ENCODE measurements around the gene GALNT13.

Gene GALNT13

GRCh38 chr2:153986488-153987229 is 114.9 kb downstream of the GALNT13 start:
- no peaks in the 10 kb centered on the region for H3K4me1 Mint-ChIP-seq (ENCODE audit: low read depth)
- no peak overlapping the region for H3K27ac Mint-ChIP-seq
- H3K36me3 Mint-ChIP-seq (ENCODE audit: low read depth), result no peaks in the 10 kb centered on the region
- H3K4me3 Mint-ChIP-seq, result no peak overlapping the region
- H3K27me3 Mint-ChIP-seq, result no peaks in the 10 kb centered on the region
- no peak for DNase-seq
- H3K9me3 Mint-ChIP-seq, result peaks cover 5% of the 10 kb centered on the region

DNA sequence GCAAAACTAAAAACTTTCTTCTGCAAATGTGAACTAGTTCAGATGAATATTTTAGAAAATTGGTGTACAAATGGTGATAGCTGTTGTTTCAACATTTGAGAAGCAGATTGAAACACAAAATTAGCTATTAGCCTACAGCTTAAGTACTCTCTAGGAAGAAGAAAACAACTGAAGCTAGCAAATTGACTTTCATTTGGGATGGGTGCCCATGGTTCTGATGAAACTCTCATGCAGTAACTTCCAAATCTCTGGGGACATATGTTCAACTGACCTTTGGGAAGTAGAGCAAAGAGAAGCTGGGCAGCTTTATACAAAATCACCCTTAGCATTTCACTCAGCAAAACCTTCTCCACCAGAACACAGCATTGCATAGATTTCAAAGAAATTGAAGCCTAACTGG is 119.0 kb downstream of the GALNT13 start:
- no peaks in the 10 kb centered on the region for H3K4me1 Mint-ChIP-seq (ENCODE audit: low read depth)
- no peak for DNase-seq

GRCh38 chr2:154013514-154013913 is 141.8 kb downstream of the GALNT13 start:
- H3K36me3 Mint-ChIP-seq (ENCODE audit: low read depth), result no peaks in the 10 kb centered on the region
- H3K27ac Mint-ChIP-seq, result no peak overlapping the region
- H3K27me3 Mint-ChIP-seq, result no peaks in the 10 kb centered on the region
- peaks cover 29% of the 10 kb centered on the region for H3K9me3 Mint-ChIP-seq
- DNase-seq, result no peak
- H3K4me3 Mint-ChIP-seq, result no peak overlapping the region
- H3K4me1 Mint-ChIP-seq (ENCODE audit: low read depth), result no peaks in the 10 kb centered on the region

More for the DNA sequence above, 119.0 kb downstream of the GALNT13 start:
- peaks cover 7% of the 10 kb centered on the region for H3K9me3 Mint-ChIP-seq
- H3K27me3 Mint-ChIP-seq, result no peaks in the 10 kb centered on the region
- no peak overlapping the region for H3K27ac Mint-ChIP-seq
- H3K36me3 Mint-ChIP-seq (ENCODE audit: low read depth), result no peaks in the 10 kb centered on the region
- H3K4me3 Mint-ChIP-seq, result no peak overlapping the region

DNA sequence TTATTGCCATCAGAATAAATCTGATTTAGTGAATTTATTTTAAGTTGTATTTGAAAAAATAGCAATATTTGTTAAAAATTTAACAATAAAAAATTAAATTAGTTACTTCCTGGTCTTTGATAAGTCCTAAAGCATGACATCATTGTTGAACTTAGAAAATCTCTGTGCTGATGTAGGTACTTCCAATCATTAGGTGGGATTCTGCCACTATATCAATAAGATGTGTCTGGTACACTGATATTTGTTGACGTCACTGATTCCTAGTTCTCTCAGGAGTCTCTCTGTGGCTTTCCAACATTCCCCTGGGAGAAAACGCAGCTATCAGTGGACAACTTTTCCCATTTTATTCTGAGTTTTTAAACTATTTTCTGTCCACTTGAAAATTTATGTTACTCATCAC is 143.5 kb downstream of the GALNT13 start:
- Mint-ChIP-seq H3K9me3 (peaks cover 23% of the 10 kb centered on the region), H3K4me1 (ENCODE audit: low read depth) (no peaks in the 10 kb centered on the region), H3K27me3 (no peaks in the 10 kb centered on the region), H3K4me3 (no peak overlapping the region), H3K27ac (no peak overlapping the region), H3K36me3 (ENCODE audit: low read depth) (no peaks in the 10 kb centered on the region)
- DNase-seq, result no peak

DNA sequence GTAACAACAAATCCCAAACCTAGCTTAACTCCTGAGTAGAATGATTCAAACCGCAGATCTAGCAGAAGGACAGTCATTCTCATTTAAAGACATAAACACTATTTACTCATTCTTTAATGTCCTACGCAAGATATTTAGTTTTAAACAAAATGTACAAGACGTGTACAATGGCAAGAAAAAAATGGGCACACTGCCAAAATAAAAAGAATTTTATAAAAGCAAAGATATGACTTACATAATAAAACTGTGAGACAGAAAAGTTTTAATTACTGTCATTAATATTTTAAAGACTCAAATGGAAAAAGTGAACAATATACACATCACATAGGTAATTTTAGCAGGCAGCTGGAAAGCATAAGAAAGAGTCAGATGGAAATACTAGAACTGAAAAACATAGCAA is 157.8 kb downstream of the GALNT13 start:
- H3K27me3 Mint-ChIP-seq, result no peaks in the 10 kb centered on the region
- no peak overlapping the region for H3K4me3 Mint-ChIP-seq
- H3K36me3 Mint-ChIP-seq (ENCODE audit: low read depth), result no peaks in the 10 kb centered on the region
- no peaks in the 10 kb centered on the region for H3K4me1 Mint-ChIP-seq (ENCODE audit: low read depth)
- H3K27ac Mint-ChIP-seq, result no peak overlapping the region
- peaks cover 19% of the 10 kb centered on the region for H3K9me3 Mint-ChIP-seq
- DNase-seq, result no peak

DNA sequence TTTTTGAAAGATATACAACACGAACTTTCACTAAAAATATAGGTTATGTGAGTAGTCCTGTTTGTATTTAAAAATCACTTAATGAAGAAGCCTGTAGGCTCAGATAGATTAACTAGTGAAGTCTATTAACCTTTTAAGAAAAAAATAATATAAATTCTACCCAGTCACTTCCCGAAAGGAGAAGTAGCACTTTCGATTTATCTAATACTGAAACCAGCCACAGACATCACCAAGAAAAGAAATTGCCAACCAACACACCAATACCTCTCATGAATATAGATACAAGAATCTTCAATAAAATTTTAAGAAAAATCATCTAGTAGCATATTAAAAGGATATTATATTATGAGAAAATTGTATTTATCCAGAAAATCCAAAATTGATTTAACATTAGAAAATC is 160.5 kb downstream of the GALNT13 start:
- DNase-seq, result no peak
- H3K36me3 Mint-ChIP-seq (ENCODE audit: low read depth), result no peaks in the 10 kb centered on the region
- no peaks in the 10 kb centered on the region for H3K27me3 Mint-ChIP-seq
- H3K4me1 Mint-ChIP-seq (ENCODE audit: low read depth), result no peaks in the 10 kb centered on the region
- H3K9me3 Mint-ChIP-seq, result peaks cover 14% of the 10 kb centered on the region
- no peak overlapping the region for H3K4me3 Mint-ChIP-seq
- no peak overlapping the region for H3K27ac Mint-ChIP-seq

DNA sequence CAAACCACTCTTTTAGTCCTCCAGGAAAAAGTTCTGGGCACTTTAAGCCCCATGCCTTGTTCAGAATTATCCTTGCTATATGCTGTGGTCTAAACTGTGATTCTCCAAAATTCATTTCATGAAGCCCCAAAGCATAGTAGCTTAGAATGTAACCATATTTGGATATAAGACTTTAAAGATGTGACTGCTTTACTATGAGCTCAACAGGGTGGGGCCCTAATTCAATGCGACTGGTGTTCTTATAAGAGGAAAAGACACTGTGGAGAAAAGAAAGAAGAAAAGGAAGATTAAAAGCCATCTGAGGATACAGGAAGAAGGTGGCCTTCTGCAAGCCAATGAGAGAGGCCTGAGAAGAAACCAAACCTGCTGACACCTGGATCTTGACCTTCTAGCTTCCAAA is 174.8 kb downstream of the GALNT13 start:
- Mint-ChIP-seq H3K27ac (no peak overlapping the region), H3K9me3 (peaks cover 2% of the 10 kb centered on the region), H3K36me3 (ENCODE audit: low read depth) (no peaks in the 10 kb centered on the region)

DNA sequence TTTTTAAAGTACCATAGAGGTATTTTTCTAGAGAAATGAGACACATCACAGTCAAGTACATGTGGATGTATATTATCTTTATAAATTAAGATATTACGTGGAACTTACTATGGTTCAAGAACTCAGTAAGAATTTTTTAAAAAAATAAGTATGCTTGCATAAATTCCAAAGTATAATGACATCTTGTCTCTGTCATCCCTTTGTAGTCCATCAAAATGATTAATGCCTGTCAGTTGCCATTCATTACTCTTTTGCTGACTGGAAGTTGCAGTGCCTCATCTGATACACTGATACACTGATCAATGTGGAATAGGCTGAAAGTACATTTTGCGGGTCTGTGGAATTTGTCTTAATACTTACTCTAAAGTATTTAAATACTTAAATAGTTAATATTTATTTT is 177.2 kb downstream of the GALNT13 start:
- no peaks in the 10 kb centered on the region for H3K27me3 Mint-ChIP-seq
- no peaks in the 10 kb centered on the region for H3K4me1 Mint-ChIP-seq (ENCODE audit: low read depth)
- H3K36me3 Mint-ChIP-seq (ENCODE audit: low read depth), result no peaks in the 10 kb centered on the region
- H3K27ac Mint-ChIP-seq, result no peak overlapping the region
- H3K4me3 Mint-ChIP-seq, result no peak overlapping the region
- no peak for DNase-seq
- peaks cover 5% of the 10 kb centered on the region for H3K9me3 Mint-ChIP-seq

More for the DNA sequence above, 174.8 kb downstream of the GALNT13 start:
- no peaks in the 10 kb centered on the region for H3K4me1 Mint-ChIP-seq (ENCODE audit: low read depth)
- no peak for DNase-seq
- H3K4me3 Mint-ChIP-seq, result no peak overlapping the region
- H3K27me3 Mint-ChIP-seq, result no peaks in the 10 kb centered on the region

DNA sequence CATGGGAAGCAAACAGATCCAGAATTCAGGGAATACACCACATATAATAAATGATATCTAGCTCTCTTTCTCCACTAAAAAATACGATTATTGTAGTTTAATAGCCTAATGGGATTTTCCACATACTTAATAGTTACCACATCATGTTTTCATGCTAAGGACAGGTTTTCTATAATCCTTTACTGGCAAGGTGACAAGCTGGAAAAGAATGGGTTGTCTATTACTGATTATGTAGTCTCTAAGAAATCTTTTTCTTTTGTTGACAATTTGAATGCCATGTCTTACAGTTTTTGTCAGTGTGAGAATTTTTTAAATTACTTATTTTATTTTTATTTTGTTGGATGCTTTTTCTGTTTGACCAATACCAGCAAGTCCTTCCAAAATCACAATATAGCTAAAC is 177.8 kb downstream of the GALNT13 start:
- Mint-ChIP-seq H3K36me3 (ENCODE audit: low read depth) (no peaks in the 10 kb centered on the region), H3K9me3 (peaks cover 5% of the 10 kb centered on the region), H3K27ac (no peak overlapping the region), H3K4me1 (ENCODE audit: low read depth) (no peaks in the 10 kb centered on the region), H3K4me3 (no peak overlapping the region), H3K27me3 (no peaks in the 10 kb centered on the region)
- no peak for DNase-seq

DNA sequence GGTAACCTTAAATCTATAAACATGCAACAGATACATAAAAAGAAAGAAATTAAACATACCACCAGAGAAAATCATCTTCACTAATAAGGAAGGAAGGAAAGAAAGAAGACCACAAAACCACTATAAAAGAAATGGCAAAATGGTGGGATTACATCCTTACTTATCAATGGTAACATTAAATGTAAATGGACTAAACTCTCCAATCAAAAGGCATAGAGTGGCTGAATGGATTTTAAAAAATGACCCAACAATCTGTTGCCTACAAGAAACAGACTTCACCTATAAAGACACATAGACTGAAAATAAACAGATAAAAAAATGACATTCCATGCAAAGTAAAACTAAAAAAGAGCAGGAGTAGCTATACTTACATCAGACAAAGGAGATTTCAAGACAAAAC is 195.4 kb downstream of the GALNT13 start:
- Mint-ChIP-seq H3K4me3 (no peak overlapping the region), H3K36me3 (ENCODE audit: low read depth) (no peaks in the 10 kb centered on the region), H3K27me3 (no peaks in the 10 kb centered on the region), H3K9me3 (peaks cover 18% of the 10 kb centered on the region), H3K27ac (no peak overlapping the region), H3K4me1 (ENCODE audit: low read depth) (no peaks in the 10 kb centered on the region)
- DNase-seq, result no peak

GRCh38 chr2:154078926-154079325 is 207.2 kb downstream of the GALNT13 start:
- H3K27me3 Mint-ChIP-seq, result no peaks in the 10 kb centered on the region
- H3K27ac Mint-ChIP-seq, result no peak overlapping the region
- H3K9me3 Mint-ChIP-seq, result peaks cover 17% of the 10 kb centered on the region
- H3K4me1 Mint-ChIP-seq (ENCODE audit: low read depth), result no peaks in the 10 kb centered on the region
- H3K36me3 Mint-ChIP-seq (ENCODE audit: low read depth), result no peaks in the 10 kb centered on the region
- DNase-seq, result no peak
- no peak overlapping the region for H3K4me3 Mint-ChIP-seq

GRCh38 chr2:154092571-154092970 is 220.8 kb downstream of the GALNT13 start:
- no peak for DNase-seq
- no peak overlapping the region for H3K27ac Mint-ChIP-seq
- no peaks in the 10 kb centered on the region for H3K36me3 Mint-ChIP-seq (ENCODE audit: low read depth)
- no peak overlapping the region for H3K4me3 Mint-ChIP-seq
- H3K4me1 Mint-ChIP-seq (ENCODE audit: low read depth), result no peaks in the 10 kb centered on the region
- H3K27me3 Mint-ChIP-seq, result no peaks in the 10 kb centered on the region
- H3K9me3 Mint-ChIP-seq, result peaks cover 7% of the 10 kb centered on the region

DNA sequence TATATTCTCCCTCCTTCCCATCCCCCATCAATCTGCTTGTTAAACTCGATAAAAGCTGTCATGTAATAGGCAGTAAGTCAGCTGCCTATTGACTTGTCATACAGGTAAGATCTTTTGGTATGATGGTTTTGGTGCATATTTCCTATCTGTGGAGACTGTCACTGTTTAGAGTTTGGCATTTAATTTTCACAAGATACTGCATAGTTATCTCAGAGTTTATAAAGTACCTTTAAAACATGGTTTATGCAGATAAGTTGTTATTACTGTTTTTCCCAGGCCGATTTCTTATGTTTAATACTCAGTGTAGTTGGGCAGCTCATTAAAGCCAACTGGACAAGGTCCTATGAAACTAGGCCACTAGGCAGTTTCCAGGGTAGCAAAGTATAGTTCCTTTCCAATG is 222.1 kb downstream of the GALNT13 start:
- no peaks in the 10 kb centered on the region for H3K27me3 Mint-ChIP-seq
- no peak overlapping the region for H3K27ac Mint-ChIP-seq
- H3K9me3 Mint-ChIP-seq, result peaks cover 11% of the 10 kb centered on the region
- H3K4me1 Mint-ChIP-seq (ENCODE audit: low read depth), result no peaks in the 10 kb centered on the region
- DNase-seq, result no peak
- H3K36me3 Mint-ChIP-seq (ENCODE audit: low read depth), result no peaks in the 10 kb centered on the region
- no peak overlapping the region for H3K4me3 Mint-ChIP-seq

DNA sequence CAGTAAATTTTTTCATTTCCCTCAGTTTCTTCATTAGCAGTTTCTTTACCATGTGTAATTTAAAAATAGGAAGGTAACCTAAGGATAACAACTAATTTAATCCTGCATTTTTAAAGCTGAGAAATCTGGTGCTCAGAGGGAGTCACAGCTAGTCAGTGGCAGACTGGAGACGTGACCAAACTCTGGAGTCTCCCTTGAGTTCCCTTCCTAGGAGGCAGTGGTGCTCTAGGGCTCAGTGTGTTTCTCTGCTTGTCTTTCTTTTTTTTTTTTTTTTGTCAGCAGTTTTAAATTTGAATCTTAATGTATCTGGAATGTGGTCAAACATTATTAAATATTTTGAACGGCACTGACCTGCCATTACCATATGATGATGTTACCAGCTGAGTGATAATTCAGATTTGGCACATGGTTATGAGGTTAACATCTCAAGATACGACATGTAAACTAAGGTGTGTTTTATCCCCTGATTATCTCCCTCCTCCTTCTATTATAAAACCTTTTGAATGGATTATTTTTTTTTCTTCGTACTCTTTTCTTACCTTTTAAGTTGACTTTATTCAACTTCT is 226.2 kb downstream of the GALNT13 start:
- no peak overlapping the region for H3K4me3 Mint-ChIP-seq
- no peaks in the 10 kb centered on the region for H3K36me3 Mint-ChIP-seq (ENCODE audit: low read depth)
- peaks cover 16% of the 10 kb centered on the region for H3K9me3 Mint-ChIP-seq
- no peak for DNase-seq
- H3K27me3 Mint-ChIP-seq, result no peaks in the 10 kb centered on the region
- no peaks in the 10 kb centered on the region for H3K4me1 Mint-ChIP-seq (ENCODE audit: low read depth)
- no peak overlapping the region for H3K27ac Mint-ChIP-seq

- H3K36me3 Mint-ChIP-seq (ENCODE audit: low read depth), result no peaks in the 10 kb centered on the region
- no peak overlapping the region for H3K27ac Mint-ChIP-seq
- H3K4me1 Mint-ChIP-seq (ENCODE audit: low read depth), result no peaks in the 10 kb centered on the region
- H3K27me3 Mint-ChIP-seq, result no peaks in the 10 kb centered on the region
- DNase-seq, result no peak
- H3K9me3 Mint-ChIP-seq, result peaks cover 36% of the 10 kb centered on the region
- no peak overlapping the region for H3K4me3 Mint-ChIP-seq
Observed at GRCh38 chr2:154120706-154121105, 249.0 kb downstream of the GALNT13 start.
